Spleen (tissue), 7 donors: ENCODE results near the gene NBEA.

Experiments
- CTCF ChIP-seq, 11 experiments: fragments of 200-600 bp in 7 of 11; fragments of 450-650 bp in 4 of 11; sonication (generic) in 4 of 11; IDR thresholded peaks in 8 of 11; conservative IDR thresholded peaks in 3 of 11; 1 replicate in 7 of 11; 2 replicates in 4 of 11; pipeline versions ENCODE4 v1.4.0 to v1.8.0; 2016 to 2021; ENCODE audit warnings: antibody characterized with exemption in 11 of 11, inconsistent platforms in 4 of 11, mild to moderate bottlenecking in 1 of 11
- POLR2A ChIP-seq, 3 donors: fragments of 450-650 bp; IDR thresholded peaks; one replicate each; pipeline ENCODE4 v1.5.1; 2017; ENCODE audit warnings: antibody characterized with exemption in 3 of 3, mild to moderate bottlenecking in 1 of 3
- POLR2AphosphoS5 ChIP-seq, 3 donors: sonication (generic); formaldehyde crosslinking; IDR thresholded peaks; one replicate each; pipeline ENCODE4 v1.5.1; 2017; ENCODE audit warnings: antibody characterized with exemption in 3 of 3
- donor health status: DM: no; HTN: no; CAD: no; lungs with moderate emphysema.
- donor health status: DM: no; HTN: no; CAD: no.
- donor health status: DM: no; HTN: no; CAD: no.

- TF ChIP-seq CTCF (IDR thresholded peaks at IDR 0.05 in 8 of 11, conservative IDR thresholded peaks at IDR 0.05 in 3 of 11), result no peak
- TF ChIP-seq POLR2AphosphoS5 (IDR thresholded peaks at IDR 0.05), result no peak
- TF ChIP-seq POLR2A (IDR thresholded peaks at IDR 0.05), result no peak
Measured at GRCh38 chr13:35566340-35566739, 624.3 kb downstream of the NBEA start.
